IPS-18c (cell line): ENCODE measurements around the gene TUBGCP2.

Experiments
- H3K4me3 ChIP-seq: 2 replicates; pipeline ENCODE4 v1.7.0; 2013; ENCODE audit warnings: low read depth, mild to moderate bottlenecking, low read length, moderate library complexity; ENCODE audit not compliant: insufficient read depth
- H3K9me3 ChIP-seq: one replicate; pipeline ENCODE4 v1.6.1; 2013; ENCODE audit warnings: mild to moderate bottlenecking, low read length, moderate library complexity; ENCODE audit not compliant: control insufficient read depth, insufficient read depth

TUBGCP2 gene

GRCh38 chr10:133251388-133252222 lies 57.1 kb downstream of the TUBGCP2 start:
- Histone ChIP-seq H3K9me3 (no peaks in the 10 kb centered on the region), H3K4me3 (no peak overlapping the region)

- H3K9me3 ChIP-seq: no peaks in the 10 kb centered on the region
- no peak overlapping the region for H3K4me3 ChIP-seq
These were observed 58.5 kb downstream of the TUBGCP2 start for GRCh38 chr10:133249975-133250754.

DNA sequence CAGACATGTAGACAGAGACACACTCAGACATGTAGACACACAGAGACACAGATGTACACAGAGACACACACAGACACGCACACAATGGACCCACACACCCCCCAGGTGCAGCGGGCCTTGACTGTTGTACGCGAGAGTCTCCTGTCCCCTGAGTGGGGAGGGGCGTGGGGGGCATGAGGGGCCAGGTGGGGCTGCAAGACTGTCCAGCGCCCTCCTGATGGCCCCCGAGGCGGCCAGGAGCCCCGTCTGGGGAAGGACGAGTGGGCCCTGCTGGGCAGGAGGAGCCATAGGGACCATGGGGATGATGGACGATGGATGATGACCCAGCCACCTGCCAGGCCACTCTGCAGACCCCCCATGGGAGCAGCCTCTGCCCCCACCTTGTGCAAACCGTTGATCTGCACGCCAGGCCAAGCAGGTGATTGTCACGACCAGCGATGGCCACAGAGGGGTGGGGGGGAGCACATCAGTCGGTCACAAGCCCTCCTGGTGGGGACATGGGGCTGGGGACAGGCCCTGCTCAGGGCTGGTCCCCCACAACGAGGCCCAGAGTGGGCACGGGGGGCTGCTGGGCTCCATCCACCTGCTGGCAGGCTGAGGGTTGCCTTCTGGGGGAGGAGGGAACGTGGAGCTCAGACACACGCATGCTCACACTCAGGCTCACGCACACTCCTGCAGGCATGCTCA lies 59.4 kb downstream of the TUBGCP2 start:
- Histone ChIP-seq H3K4me3 (no peak overlapping the region), H3K9me3 (no peaks in the 10 kb centered on the region)

- H3K9me3 ChIP-seq: no peaks in the 10 kb centered on the region
These were observed 60.3 kb downstream of the TUBGCP2 start for GRCh38 chr10:133248334-133248715.

GRCh38 chr10:133247681-133248333 lies 60.9 kb downstream of the TUBGCP2 start:
- H3K9me3 ChIP-seq: no peaks in the 10 kb centered on the region
- H3K4me3 ChIP-seq: no peak overlapping the region

More at GRCh38 chr10:133248334-133248715, 60.3 kb downstream of the TUBGCP2 start:
- no peak overlapping the region for H3K4me3 ChIP-seq

DNA sequence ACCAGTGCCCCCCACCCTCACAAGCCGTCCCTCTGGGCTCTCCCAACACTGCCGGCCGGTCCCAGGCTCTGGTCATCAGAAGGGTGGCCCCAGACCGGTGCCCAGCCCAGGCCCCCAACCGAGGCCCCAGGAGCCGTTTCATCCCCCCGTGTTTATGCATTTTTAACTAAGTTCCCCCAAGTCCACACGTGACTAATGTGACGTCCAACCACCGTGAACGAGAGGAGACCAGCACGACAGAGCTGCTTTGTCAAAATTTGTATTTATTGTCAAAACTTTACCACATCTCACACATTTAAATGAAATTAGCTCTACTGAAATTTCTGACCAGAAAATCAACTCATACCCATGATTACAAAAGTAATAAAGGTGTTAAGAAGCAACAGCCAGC lies 62.4 kb downstream of the TUBGCP2 start:
- Histone ChIP-seq H3K4me3 (no peak overlapping the region), H3K9me3 (peaks cover 2% of the 10 kb centered on the region)

DNA sequence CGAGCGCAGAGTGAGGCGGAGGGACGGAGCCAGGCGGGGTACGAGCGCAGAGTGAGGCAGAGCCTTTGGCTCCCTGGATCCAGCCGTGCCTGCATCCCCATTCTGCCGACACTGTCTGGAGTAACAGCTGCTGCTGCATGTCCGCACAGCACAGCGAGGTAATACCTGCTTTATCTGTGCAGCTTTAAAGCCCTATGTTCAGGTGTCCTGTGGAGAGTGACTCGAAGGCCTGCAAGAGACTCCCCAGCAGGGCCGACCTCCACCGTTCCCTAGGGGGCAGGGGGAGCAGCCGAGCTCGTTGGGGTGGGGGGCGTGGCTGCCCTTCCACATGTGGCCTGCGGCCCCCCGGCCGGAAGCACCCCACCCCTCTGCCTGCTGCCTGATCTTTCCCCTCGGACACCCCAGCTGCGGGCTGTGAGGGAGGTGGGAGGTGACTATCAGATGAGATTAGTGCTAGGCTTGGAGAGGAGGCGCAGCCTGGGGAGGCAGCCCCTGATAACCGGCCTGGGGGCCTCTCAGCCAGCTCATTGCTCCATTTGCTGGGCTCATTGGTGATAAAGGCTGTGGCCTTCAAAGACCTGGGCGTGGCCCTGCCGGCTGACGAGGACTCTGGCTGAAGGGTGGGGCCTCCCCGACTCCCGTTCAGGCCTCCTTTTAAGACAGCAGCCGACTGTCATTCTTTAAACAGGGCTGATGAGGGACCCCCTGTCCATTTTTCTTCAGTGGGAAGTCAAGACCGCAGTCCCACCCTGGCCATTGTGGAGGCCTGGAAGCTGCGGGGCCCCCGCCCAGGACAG lies 63.0 kb downstream of the TUBGCP2 start:
- H3K4me3 ChIP-seq: no peak overlapping the region
- H3K9me3 ChIP-seq: peaks cover 2% of the 10 kb centered on the region

GRCh38 chr10:133243593-133243992 lies 65.1 kb downstream of the TUBGCP2 start:
- peaks cover 2% of the 10 kb centered on the region for H3K9me3 ChIP-seq

DNA sequence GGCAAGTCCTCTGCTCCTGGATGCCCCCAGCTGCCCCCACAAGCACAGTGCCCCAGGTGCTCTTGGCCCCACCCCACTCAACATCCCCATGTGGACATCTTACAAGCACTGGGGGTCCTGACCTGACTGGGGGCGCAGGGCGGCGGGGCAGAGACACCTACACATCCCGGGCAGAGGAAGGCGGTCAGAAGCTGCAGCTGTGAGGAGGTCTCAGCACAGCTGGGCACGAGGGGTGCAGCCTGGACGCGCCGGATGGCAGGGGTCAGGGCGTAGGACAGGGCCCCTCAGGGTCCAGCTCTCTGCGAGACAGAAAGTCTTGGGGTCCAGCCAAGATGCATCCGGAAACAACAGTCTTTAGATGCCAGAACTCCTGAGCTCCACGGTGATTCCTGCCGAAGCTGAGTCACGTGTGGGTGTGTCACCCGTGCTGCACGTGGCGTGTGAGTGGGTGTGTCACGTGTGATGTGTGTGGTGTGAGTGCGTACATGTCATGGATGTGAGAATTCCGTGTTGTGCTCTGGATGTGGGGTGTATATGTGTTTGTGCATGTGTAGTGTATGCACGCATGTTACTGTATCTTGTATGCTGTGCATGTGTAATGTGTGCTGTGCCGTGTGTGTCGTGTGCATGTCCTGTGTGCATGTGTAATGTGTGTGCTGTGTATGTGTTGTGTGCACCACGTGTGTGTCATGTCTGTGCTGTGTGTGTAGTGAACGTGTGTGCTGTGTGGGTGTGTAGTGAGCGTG lies 65.9 kb downstream of the TUBGCP2 start:
- Histone ChIP-seq H3K4me3 (no peak overlapping the region), H3K9me3 (peaks cover 2% of the 10 kb centered on the region)

More at GRCh38 chr10:133243593-133243992, 65.1 kb downstream of the TUBGCP2 start:
- H3K4me3 ChIP-seq: no peak overlapping the region

- H3K4me3 ChIP-seq: no peak overlapping the region
- H3K9me3 ChIP-seq: peaks cover 2% of the 10 kb centered on the region
These were observed 67.0 kb downstream of the TUBGCP2 start for GRCh38 chr10:133241501-133242205.

DNA sequence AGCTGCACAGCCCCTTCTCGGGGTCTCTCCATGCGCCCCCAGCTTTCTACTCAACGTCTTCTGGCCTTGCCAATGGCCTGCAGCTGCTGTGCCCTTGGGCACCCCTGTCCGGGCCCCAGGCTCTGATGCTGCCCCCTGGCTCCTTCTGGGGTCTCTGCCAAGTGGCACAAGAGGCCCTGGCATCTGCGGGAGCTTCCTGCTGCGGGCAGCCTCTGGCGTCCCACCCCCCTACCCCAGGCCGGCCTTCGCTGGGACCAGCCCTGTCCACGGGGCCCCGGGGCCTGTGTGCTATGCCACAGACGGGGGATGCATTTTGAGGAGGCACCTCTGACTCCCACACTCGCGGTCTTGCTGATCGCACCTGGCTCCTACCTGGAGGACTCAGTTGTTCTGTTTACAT lies 68.7 kb downstream of the TUBGCP2 start:
- no peak overlapping the region for H3K4me3 ChIP-seq
- peaks cover 6% of the 10 kb centered on the region for H3K9me3 ChIP-seq

- peaks cover 6% of the 10 kb centered on the region for H3K9me3 ChIP-seq
- H3K4me3 ChIP-seq: peak overlapping the region; percentile 51
These were observed 70.2 kb downstream of the TUBGCP2 start for GRCh38 chr10:133238466-133238804.

GRCh38 chr10:133237588-133238465 lies 70.8 kb downstream of the TUBGCP2 start, which contains the start of gene VENTX:
Gene VENTX (plus strand): TSS chr10:133237855. CDS start chr10:133237915, 60 bp downstream.
- peak within 1 kb of the TSS; percentile 51 for H3K4me3 ChIP-seq
- H3K9me3 ChIP-seq: peaks cover 6% of the 10 kb centered on the region

GRCh38 chr10:133237241-133237587 lies 71.5 kb downstream of the TUBGCP2 start:
- peak overlapping the region; percentile 51 for H3K4me3 ChIP-seq

More at GRCh38 chr10:133237241-133237587, 71.5 kb downstream of the TUBGCP2 start:
- H3K9me3 ChIP-seq: peaks cover 6% of the 10 kb centered on the region
